Measurements from ENCODE around the gene SDK2. TPM values are rescaled to one million over a fixed set of nuclear protein-coding genes. Genes with fewer than 3 reads are reported as not detected.
A peak's percentile ranks its signal among the peaks of the same experiment; 100 is the strongest.

Gene SDK2
- total RNA-seq, 6 experiments from 2014 or later, result 0.11 to 0.46 (median 0.25) TPM

- 64% methylated on average over 5 of the region's 12 CpGs for WGBS (ENCODE audit: insufficient coverage, low coverage, low lambda C conversion rate, missing lambda C conversion rate)
- peak in 1 of 3 donors; percentile 25 for DNase-seq
- Histone ChIP-seq H3K4me3 (no peak overlapping the region), H3K4me1 (no peaks in the 10 kb centered on the region), H3K9me3 (no peaks in the 10 kb centered on the region), H3K27ac (no peak overlapping the region), H3K27me3 (no peaks in the 10 kb centered on the region), H3K36me3 (no peaks in the 10 kb centered on the region)
- TF ChIP-seq POLR2A (IDR thresholded peaks at IDR 0.05), result no peak
- TF ChIP-seq CTCF (IDR thresholded peaks at IDR 0.05), result no peak
- no peak for ATAC-seq
- intact Hi-C loops (cut with DNase I), result no loop called here
Measured at GRCh38 chr17:73635101-73635817, 9.0 kb downstream of the SDK2 start.

- TF ChIP-seq POLR2A (IDR thresholded peaks at IDR 0.05) (no peak), CTCF (IDR thresholded peaks at IDR 0.05) (no peak)
- Histone ChIP-seq H3K36me3 (no peaks in the 10 kb centered on the region), H3K4me3 (no peak overlapping the region), H3K4me1 (no peaks in the 10 kb centered on the region), H3K27me3 (no peaks in the 10 kb centered on the region), H3K9me3 (no peaks in the 10 kb centered on the region), H3K27ac (no peak overlapping the region)
- ATAC-seq, result no peak
- intact Hi-C loops (cut with DNase I), result no loop called here
- 58% methylated on average over 5 of the region's 5 CpGs for WGBS (ENCODE audit: insufficient coverage, low coverage, low lambda C conversion rate, missing lambda C conversion rate)
- peak in 1 of 3 donors; percentile 15 for DNase-seq
Measured at GRCh38 chr17:73634629-73635028, 9.6 kb downstream of the SDK2 start.

GRCh38 chr17:73633736-73634135 is 10.5 kb downstream of the SDK2 start:
- TF ChIP-seq POLR2A (IDR thresholded peaks at IDR 0.05) (no peak), CTCF (IDR thresholded peaks at IDR 0.05) (no peak)
- Histone ChIP-seq H3K9me3 (no peaks in the 10 kb centered on the region), H3K4me3 (no peak overlapping the region), H3K27ac (no peak overlapping the region), H3K27me3 (no peaks in the 10 kb centered on the region), H3K36me3 (no peaks in the 10 kb centered on the region), H3K4me1 (no peaks in the 10 kb centered on the region)
- DNase-seq, result peak in 1 of 3 donors; percentile 49
- intact Hi-C loops (cut with DNase I), result no loop called here
- 64% methylated on average over 8 of the region's 8 CpGs for WGBS (ENCODE audit: insufficient coverage, low coverage, low lambda C conversion rate, missing lambda C conversion rate)
- no peak for ATAC-seq

- Histone ChIP-seq H3K4me3 (no peak overlapping the region), H3K27me3 (no peaks in the 10 kb centered on the region), H3K27ac (no peak overlapping the region), H3K9me3 (no peaks in the 10 kb centered on the region), H3K4me1 (no peaks in the 10 kb centered on the region), H3K36me3 (no peaks in the 10 kb centered on the region)
- ATAC-seq, result no peak
- DNase-seq, result no peak
- intact Hi-C loops (cut with DNase I), result no loop called here
- TF ChIP-seq CTCF (IDR thresholded peaks at IDR 0.05) (no peak), POLR2A (IDR thresholded peaks at IDR 0.05) (no peak)
- WGBS (ENCODE audit: insufficient coverage, low coverage, low lambda C conversion rate, missing lambda C conversion rate), result 68% methylated on average over 2 of the region's 2 CpGs
Measured at GRCh38 chr17:73632513-73632912, 11.7 kb downstream of the SDK2 start.

All from right lobe of liver (tissue), 6 donors.